GM23338 (cell line): ENCODE measurements around the gene PTBP2. TPM values are rescaled to one million over a fixed set of nuclear protein-coding genes. Genes with fewer than 3 reads are reported as not detected.

Experiments
- ATAC-seq: fragments of 200-7000 bp; cut with Tn5 transposase; 3 replicates; pipeline ENCODE4 v1.9.1; 2020
- DNase-seq: peaks from one replicate; pipeline ENCODE4 v3.0.0-alpha.2; 2015; ENCODE audit warnings: low spot score
- H2AFZ ChIP-seq: fragments of 200-600 bp; sonication (generic); 2 replicates; pipeline ENCODE4 v1.8.0; 2016; ENCODE audit warnings: antibody characterized with exemption, mild to moderate bottlenecking, moderate library complexity
- H3F3A ChIP-seq: fragments of 200-600 bp; sonication (generic); replicated peaks from 2 replicates; pipeline ENCODE4 v1.8.0; 2017; ENCODE audit warnings: antibody characterized with exemption, mixed run types, low read depth
- H3K27ac ChIP-seq: fragments of 200-600 bp; sonication (generic); 2 replicates; pipeline ENCODE4 v1.6.1; 2016; ENCODE audit warnings: low read depth
- H3K27me3 ChIP-seq: fragments of 200-600 bp; sonication (generic); 2 replicates; pipeline ENCODE4 v1.8.0; 2016; ENCODE audit warnings: mild to moderate bottlenecking, mixed run types, moderate library complexity; ENCODE audit not compliant: insufficient read depth
- H3K36me3 ChIP-seq: fragments of 200-600 bp; sonication (generic); 2 replicates; pipeline ENCODE4 v1.8.0; 2016; ENCODE audit warnings: mild to moderate bottlenecking; ENCODE audit not compliant: insufficient read depth
- H3K4me1 ChIP-seq: fragments of 200-600 bp; sonication (generic); 2 replicates; pipeline ENCODE4 v1.8.0; 2016; ENCODE audit warnings: mild to moderate bottlenecking, moderate library complexity; ENCODE audit not compliant: insufficient read depth
- H3K4me2 ChIP-seq: fragments of 200-600 bp; sonication (generic); 2 replicates; pipeline ENCODE4 v1.7.1; 2017; ENCODE audit warnings: mixed run types
- H3K4me3 ChIP-seq: fragments of 200-600 bp; sonication (generic); 2 replicates; pipeline ENCODE4 v1.6.1; 2016; ENCODE audit warnings: mixed run types
- H3K79me2 ChIP-seq: fragments of 200-600 bp; sonication (generic); replicated peaks from 2 replicates; pipeline ENCODE4 v1.8.0; 2017; ENCODE audit warnings: mild to moderate bottlenecking; ENCODE audit not compliant: insufficient read depth
- H3K9me2 ChIP-seq: fragments of 200-600 bp; sonication (generic); 2 replicates; pipeline ENCODE4 v1.8.0; 2017; ENCODE audit not compliant: insufficient read depth
- H4K20me1 ChIP-seq: fragments of 200-600 bp; sonication (generic); replicated peaks from 2 replicates; pipeline ENCODE4 v1.8.0; 2017; ENCODE audit warnings: mild to moderate bottlenecking; ENCODE audit not compliant: insufficient read depth
- H3K27ac Mint-ChIP-seq: 2 replicates; pipeline ENCODE4 v1.8.0; 2020; ENCODE audit warnings: inconsistent platforms, mild to moderate bottlenecking, moderate library complexity, mixed read lengths
- H3K27me3 Mint-ChIP-seq: 3 replicates; pipeline ENCODE4 v1.8.0; 2022; ENCODE audit warnings: low read depth, mild to moderate bottlenecking, moderate library complexity, mixed read lengths, inconsistent platforms; ENCODE audit not compliant: insufficient read depth, poor library complexity
- H3K36me3 Mint-ChIP-seq: 3 replicates; pipeline ENCODE4 v1.8.0; 2021; ENCODE audit warnings: low read depth, mild to moderate bottlenecking, inconsistent platforms, moderate library complexity, mixed read lengths
- H3K4me1 Mint-ChIP-seq: 3 replicates; pipeline ENCODE4 v1.8.0; 2020; ENCODE audit warnings: mild to moderate bottlenecking, inconsistent platforms, mixed read lengths
- H3K4me3 Mint-ChIP-seq: 3 replicates; pipeline ENCODE4 v1.8.0; 2021; ENCODE audit warnings: moderate library complexity, mild to moderate bottlenecking, inconsistent platforms, mixed read lengths
- H3K9me3 Mint-ChIP-seq: 3 replicates; pipeline ENCODE4 v1.8.0; 2020; ENCODE audit warnings: moderate library complexity, mild to moderate bottlenecking, inconsistent platforms, mixed read lengths
- CREB1 ChIP-seq: fragments of 250-450 bp; sonication (Bioruptor Pico); IDR thresholded peaks from 2 replicates; pipeline ENCODE4 v1.5.0; 2020; ENCODE audit warnings: low read depth, mild to moderate bottlenecking, moderate library complexity
- ETS1 ChIP-seq: IDR thresholded peaks from 2 replicates; pipeline ENCODE4 v1.6.1; 2016; ENCODE audit warnings: antibody characterized with exemption
- EZH2 ChIP-seq: fragments of 200-600 bp; sonication (generic); IDR thresholded peaks from one replicate; pipeline ENCODE4 v1.8.0; 2017; ENCODE audit warnings: antibody characterized with exemption, mild to moderate bottlenecking, low read depth; ENCODE audit not compliant: unreplicated experiment
- EZH2phosphoT487 ChIP-seq: fragments of 200-600 bp; sonication (generic); IDR thresholded peaks from one replicate; pipeline ENCODE4 v1.8.1; 2018; ENCODE audit warnings: antibody characterized with exemption; ENCODE audit not compliant: unreplicated experiment
- JUNB ChIP-seq: IDR thresholded peaks from one replicate; pipeline ENCODE4 v1.6.1; 2016; ENCODE audit warnings: antibody characterized with exemption; ENCODE audit not compliant: unreplicated experiment
- NANOG ChIP-seq: IDR thresholded peaks from 2 replicates; pipeline ENCODE4 v1.6.1; 2016; ENCODE audit warnings: antibody characterized with exemption, borderline replicate concordance
- POLR2AphosphoS5 ChIP-seq: IDR thresholded peaks from 2 replicates; pipeline ENCODE4 v1.6.1; 2016; ENCODE audit warnings: antibody characterized with exemption, low read depth
- STAT1 ChIP-seq: IDR thresholded peaks from one replicate; pipeline ENCODE4 v1.6.1; 2016; ENCODE audit warnings: antibody characterized with exemption; ENCODE audit not compliant: unreplicated experiment
- ZNF114 ChIP-seq: fragments of 250-450 bp; sonication (Bioruptor Pico); IDR thresholded peaks from 2 replicates; pipeline ENCODE4 v1.5.0; 2020; ENCODE audit warnings: mild to moderate bottlenecking, moderate library complexity
- ZNF462 ChIP-seq: fragments of 250-450 bp; sonication (Bioruptor Pico); IDR thresholded peaks from 2 replicates; pipeline ENCODE4 v1.5.0; 2020; ENCODE audit warnings: mild to moderate bottlenecking, moderate library complexity
- polyA plus RNA-seq: library from polyadenylated mRNA; unstranded; fragments of >200 nt; fragmentation: Nextera tagmentation; extraction: Ambion mirVana; gene quantifications from 2 replicates; pipeline ENCODE4 v1.2.1, GENCODE V29; 2016
- total RNA-seq: library from RNA; depleted of rRNA; stranded (reverse); fragments of >200 nt; shearing (Covaris generic); gene quantifications from 2 replicates; pipeline ENCODE4 v1.2.3, GENCODE V29; 2014
- TF ChIP-seq, protein P1 (sequence below), 2 experiments: fragments of 200-600 bp in 1 of 2; sonication (generic) in 1 of 2; conservative IDR thresholded peaks; 2 replicates each; pipeline versions ENCODE4 v1.5.1 to v1.6.1; 2016 to 2017; ENCODE audit warnings: antibody characterized with exemption in 2 of 2, low read depth in 2 of 2, mild to moderate bottlenecking in 2 of 2, moderate library complexity in 1 of 2
- TF ChIP-seq, protein P2 (sequence below): IDR thresholded peaks from one replicate; pipeline ENCODE4 v1.6.1; 2018; ENCODE audit warnings: antibody characterized with exemption; ENCODE audit not compliant: unreplicated experiment

Gene PTBP2
- total and polyA plus RNA-seq, 2 experiments from 2014 or later = 50.2 to 108 TPM

- H2AFZ ChIP-seq = no peak overlapping the region
- no peak for ATAC-seq
Measured at GRCh38 chr1:96840396-96840795, 118.8 kb downstream of the PTBP2 start.

More at GRCh38 chr1:96840396-96840795, 118.8 kb downstream of the PTBP2 start:
- no peak overlapping the region for H3K4me2 ChIP-seq
- no peaks in the 10 kb centered on the region for H3K36me3 ChIP-seq
- no peak overlapping the region for H3K4me3 ChIP-seq
- Mint-ChIP-seq H3K36me3 (no peaks in the 10 kb centered on the region), H3K4me3 (no peak overlapping the region), H3K9me3 (no peaks in the 10 kb centered on the region), H3K27ac (no peak overlapping the region), H3K27me3 (peaks cover 2% of the 10 kb centered on the region), H3K4me1 (peaks cover 19% of the 10 kb centered on the region)
- TF ChIP-seq, protein P1, sequence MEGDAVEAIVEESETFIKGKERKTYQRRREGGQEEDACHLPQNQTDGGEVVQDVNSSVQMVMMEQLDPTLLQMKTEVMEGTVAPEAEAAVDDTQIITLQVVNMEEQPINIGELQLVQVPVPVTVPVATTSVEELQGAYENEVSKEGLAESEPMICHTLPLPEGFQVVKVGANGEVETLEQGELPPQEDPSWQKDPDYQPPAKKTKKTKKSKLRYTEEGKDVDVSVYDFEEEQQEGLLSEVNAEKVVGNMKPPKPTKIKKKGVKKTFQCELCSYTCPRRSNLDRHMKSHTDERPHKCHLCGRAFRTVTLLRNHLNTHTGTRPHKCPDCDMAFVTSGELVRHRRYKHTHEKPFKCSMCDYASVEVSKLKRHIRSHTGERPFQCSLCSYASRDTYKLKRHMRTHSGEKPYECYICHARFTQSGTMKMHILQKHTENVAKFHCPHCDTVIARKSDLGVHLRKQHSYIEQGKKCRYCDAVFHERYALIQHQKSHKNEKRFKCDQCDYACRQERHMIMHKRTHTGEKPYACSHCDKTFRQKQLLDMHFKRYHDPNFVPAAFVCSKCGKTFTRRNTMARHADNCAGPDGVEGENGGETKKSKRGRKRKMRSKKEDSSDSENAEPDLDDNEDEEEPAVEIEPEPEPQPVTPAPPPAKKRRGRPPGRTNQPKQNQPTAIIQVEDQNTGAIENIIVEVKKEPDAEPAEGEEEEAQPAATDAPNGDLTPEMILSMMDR (conservative IDR thresholded peaks at IDR 0.05; ENCODE audit: low read depth in 2 of 2) = no peak
- TF ChIP-seq JUNB (no peak), POLR2AphosphoS5 (no peak), ETS1 (no peak), CREB1 (CRISPR knock-in tag) (no peak), NANOG (no peak), EZH2 (no peak), ZNF114 (CRISPR knock-in tag) (no peak), ZNF462 (CRISPR knock-in tag) (no peak), STAT1 (no peak), EZH2phosphoT487 (no peak)
- TF ChIP-seq, protein P2, sequence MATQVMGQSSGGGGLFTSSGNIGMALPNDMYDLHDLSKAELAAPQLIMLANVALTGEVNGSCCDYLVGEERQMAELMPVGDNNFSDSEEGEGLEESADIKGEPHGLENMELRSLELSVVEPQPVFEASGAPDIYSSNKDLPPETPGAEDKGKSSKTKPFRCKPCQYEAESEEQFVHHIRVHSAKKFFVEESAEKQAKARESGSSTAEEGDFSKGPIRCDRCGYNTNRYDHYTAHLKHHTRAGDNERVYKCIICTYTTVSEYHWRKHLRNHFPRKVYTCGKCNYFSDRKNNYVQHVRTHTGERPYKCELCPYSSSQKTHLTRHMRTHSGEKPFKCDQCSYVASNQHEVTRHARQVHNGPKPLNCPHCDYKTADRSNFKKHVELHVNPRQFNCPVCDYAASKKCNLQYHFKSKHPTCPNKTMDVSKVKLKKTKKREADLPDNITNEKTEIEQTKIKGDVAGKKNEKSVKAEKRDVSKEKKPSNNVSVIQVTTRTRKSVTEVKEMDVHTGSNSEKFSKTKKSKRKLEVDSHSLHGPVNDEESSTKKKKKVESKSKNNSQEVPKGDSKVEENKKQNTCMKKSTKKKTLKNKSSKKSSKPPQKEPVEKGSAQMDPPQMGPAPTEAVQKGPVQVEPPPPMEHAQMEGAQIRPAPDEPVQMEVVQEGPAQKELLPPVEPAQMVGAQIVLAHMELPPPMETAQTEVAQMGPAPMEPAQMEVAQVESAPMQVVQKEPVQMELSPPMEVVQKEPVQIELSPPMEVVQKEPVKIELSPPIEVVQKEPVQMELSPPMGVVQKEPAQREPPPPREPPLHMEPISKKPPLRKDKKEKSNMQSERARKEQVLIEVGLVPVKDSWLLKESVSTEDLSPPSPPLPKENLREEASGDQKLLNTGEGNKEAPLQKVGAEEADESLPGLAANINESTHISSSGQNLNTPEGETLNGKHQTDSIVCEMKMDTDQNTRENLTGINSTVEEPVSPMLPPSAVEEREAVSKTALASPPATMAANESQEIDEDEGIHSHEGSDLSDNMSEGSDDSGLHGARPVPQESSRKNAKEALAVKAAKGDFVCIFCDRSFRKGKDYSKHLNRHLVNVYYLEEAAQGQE = no peak
- no peak overlapping the region for H3K27ac ChIP-seq
- H3K4me1 ChIP-seq = peaks cover 3% of the 10 kb centered on the region; the same call in 1 of the 2 replicates
- H3F3A ChIP-seq = no peaks in the 10 kb centered on the region
- no peaks in the 10 kb centered on the region for H3K79me2 ChIP-seq
- no peaks in the 10 kb centered on the region for H3K27me3 ChIP-seq
- no peaks in the 10 kb centered on the region for H4K20me1 ChIP-seq
- no peak for DNase-seq
- H3K9me2 ChIP-seq = peaks cover 4% of the 10 kb centered on the region; the same call in 1 of the 2 replicates
